GM21723 (cell line): Measurements from ENCODE around the gene MED10.

Source experiments
- ATAC-seq: cut with Tn5 transposase; IDR thresholded peaks from one replicate; pipeline ENCODE4 v1.9.1; 2021; ENCODE audit warnings: mild to moderate bottlenecking, moderate library complexity; ENCODE audit not compliant: unreplicated experiment

The MED10 gene

GRCh38 chr5:6377905-6378765 is at the start of gene MED10:
TSS of gene MED10 (minus strand) at chr5:6378547. CDS start at chr5:6378483, 64 bp downstream.
- ATAC-seq: peak; percentile 99

GRCh38 chr5:6427694-6428093 is 49.3 kb upstream of the MED10 start:
- no peak for ATAC-seq

GRCh38 chr5:6424700-6425099 is 46.4 kb upstream of the MED10 start:
- no peak for ATAC-seq

- ATAC-seq: no peak
These were observed 45.8 kb upstream of the MED10 start for GRCh38 chr5:6424110-6424659.

- ATAC-seq: no peak
These were observed 45.2 kb upstream of the MED10 start for GRCh38 chr5:6423327-6424109.

- no peak for ATAC-seq
These were observed 41.0 kb upstream of the MED10 start for GRCh38 chr5:6419340-6419852.

- no peak for ATAC-seq
These were observed 40.4 kb upstream of the MED10 start for GRCh38 chr5:6418679-6419276.

GRCh38 chr5:6417657-6418056 is 39.3 kb upstream of the MED10 start:
- ATAC-seq: no peak

- ATAC-seq: no peak
These were observed 34.5 kb upstream of the MED10 start for GRCh38 chr5:6412811-6413210.

- no peak for ATAC-seq
These were observed 32.8 kb upstream of the MED10 start for GRCh38 chr5:6411141-6411540.

- ATAC-seq: no peak
These were observed 32.1 kb upstream of the MED10 start for GRCh38 chr5:6410421-6410820.

- no peak for ATAC-seq
These were observed 30.5 kb upstream of the MED10 start for GRCh38 chr5:6408627-6409446.

GRCh38 chr5:6408260-6408596 is 29.9 kb upstream of the MED10 start:
- ATAC-seq: no peak

- ATAC-seq: no peak
These were observed 29.4 kb upstream of the MED10 start for GRCh38 chr5:6407558-6408259.

GRCh38 chr5:6405591-6405990 is 27.2 kb upstream of the MED10 start:
- ATAC-seq: no peak

GRCh38 chr5:6404129-6404528 is 25.8 kb upstream of the MED10 start:
- ATAC-seq: no peak

GRCh38 chr5:6403416-6403815 is 25.1 kb upstream of the MED10 start:
- ATAC-seq: no peak

GRCh38 chr5:6402939-6403338 is 24.6 kb upstream of the MED10 start:
- peak; percentile 61 for ATAC-seq

- ATAC-seq: no peak
These were observed 23.1 kb upstream of the MED10 start for GRCh38 chr5:6401410-6401809.
